GM23248 (cell line): ENCODE results near the gene EVL.

Source experiments
- EZH2 ChIP-seq: fragments of 200-600 bp; sonication (generic); IDR thresholded peaks from 2 replicates; pipeline ENCODE4 v1.6.1; 2018; ENCODE audit warnings: antibody characterized with exemption, mild to moderate bottlenecking; ENCODE audit not compliant: insufficient read depth, poor library complexity, severe bottlenecking
- EZH2phosphoT487 ChIP-seq: fragments of 200-600 bp; sonication (generic); IDR thresholded peaks from 2 replicates; pipeline ENCODE4 v1.6.1; 2018; ENCODE audit warnings: antibody characterized with exemption, moderate library complexity, mild to moderate bottlenecking, low read depth; ENCODE audit not compliant: insufficient read depth

DNA sequence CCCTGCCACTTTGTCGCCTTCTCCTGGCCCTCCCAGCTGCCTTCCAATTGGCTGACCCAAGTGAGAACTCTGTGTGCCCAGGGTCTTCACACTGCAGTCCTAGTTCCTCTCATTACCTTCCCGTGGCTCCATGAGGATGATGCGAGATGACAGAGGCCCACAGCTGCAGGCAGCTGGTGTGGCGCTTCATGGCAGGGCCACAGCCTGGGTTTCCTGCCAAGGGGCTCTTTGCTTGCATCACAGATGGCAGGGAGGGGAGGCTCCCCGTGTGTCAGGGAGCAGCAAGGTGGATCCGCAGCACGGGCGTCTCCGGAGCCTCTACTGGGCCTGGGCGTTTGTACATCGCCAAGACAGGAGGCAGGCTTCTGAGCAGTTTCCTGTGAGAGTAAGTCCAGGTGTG is 65.3 kb downstream of the EVL start:
- TF ChIP-seq EZH2phosphoT487 (no peak), EZH2 (no peak)
